Measurements from ENCODE around the gene OR2Z1.
"Not testable (repeated sequence)": the region's sequence is repeated elsewhere in the genome, so short reads cannot be mapped to it uniquely, and the experiment has no call there.

OR2Z1 gene

DNA sequence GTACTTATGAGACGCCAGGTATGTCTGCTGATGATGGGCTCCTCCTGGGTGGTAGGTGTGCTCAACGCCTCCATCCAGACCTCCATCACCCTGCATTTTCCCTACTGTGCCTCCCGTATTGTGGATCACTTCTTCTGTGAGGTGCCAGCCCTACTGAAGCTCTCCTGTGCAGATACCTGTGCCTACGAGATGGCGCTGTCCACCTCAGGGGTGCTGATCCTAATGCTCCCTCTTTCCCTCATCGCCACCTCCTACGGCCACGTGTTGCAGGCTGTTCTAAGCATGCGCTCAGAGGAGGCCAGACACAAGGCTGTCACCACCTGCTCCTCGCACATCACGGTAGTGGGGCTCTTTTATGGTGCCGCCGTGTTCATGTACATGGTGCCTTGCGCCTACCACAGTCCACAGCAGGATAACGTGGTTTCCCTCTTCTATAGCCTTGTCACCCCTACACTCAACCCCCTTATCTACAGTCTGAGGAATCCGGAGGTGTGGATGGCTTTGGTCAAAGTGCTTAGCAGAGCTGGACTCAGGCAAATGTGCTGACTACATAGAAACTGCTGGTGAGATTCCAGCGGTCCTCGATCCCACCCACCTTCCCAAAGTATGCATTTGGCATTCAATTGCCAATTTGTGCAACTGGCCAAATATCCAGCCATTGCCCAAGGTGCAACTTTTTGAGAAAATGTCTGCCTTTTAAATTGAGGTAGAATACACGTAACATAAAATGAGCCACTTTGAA, 10.2 kb downstream of the OR2Z1 start:
- POLR2A ChIA-PET (ENCODE audit: low non-redundant PET) = no interaction called here
- TF ChIP-seq, protein P1, sequence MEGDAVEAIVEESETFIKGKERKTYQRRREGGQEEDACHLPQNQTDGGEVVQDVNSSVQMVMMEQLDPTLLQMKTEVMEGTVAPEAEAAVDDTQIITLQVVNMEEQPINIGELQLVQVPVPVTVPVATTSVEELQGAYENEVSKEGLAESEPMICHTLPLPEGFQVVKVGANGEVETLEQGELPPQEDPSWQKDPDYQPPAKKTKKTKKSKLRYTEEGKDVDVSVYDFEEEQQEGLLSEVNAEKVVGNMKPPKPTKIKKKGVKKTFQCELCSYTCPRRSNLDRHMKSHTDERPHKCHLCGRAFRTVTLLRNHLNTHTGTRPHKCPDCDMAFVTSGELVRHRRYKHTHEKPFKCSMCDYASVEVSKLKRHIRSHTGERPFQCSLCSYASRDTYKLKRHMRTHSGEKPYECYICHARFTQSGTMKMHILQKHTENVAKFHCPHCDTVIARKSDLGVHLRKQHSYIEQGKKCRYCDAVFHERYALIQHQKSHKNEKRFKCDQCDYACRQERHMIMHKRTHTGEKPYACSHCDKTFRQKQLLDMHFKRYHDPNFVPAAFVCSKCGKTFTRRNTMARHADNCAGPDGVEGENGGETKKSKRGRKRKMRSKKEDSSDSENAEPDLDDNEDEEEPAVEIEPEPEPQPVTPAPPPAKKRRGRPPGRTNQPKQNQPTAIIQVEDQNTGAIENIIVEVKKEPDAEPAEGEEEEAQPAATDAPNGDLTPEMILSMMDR (conservative IDR thresholded peaks at IDR 0.05; ENCODE audit: low read depth) = no peak

DNA sequence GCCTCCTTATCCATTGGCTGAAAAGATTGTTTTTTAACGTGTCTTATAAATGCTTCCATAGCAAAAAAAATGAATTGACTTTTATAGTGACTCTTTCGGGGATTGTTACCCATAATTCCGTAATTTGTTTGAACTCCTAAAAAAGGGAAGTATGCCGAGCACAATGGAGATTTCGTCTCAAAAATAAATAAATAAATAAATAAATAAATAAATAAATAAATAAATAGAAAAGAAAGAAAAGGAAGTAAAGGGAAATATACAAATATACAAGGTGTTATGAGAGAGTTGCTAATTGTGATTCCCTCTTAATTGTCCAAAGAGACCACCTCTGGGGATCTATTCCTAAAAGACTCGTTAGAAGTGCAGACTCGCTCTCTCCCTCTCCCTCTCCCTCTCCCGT, 16.9 kb downstream of the OR2Z1 start:
- ChIA-PET CTCF (no interaction called here), POLR2A (ENCODE audit: low non-redundant PET) (no interaction called here)
- no peak for DNase-seq (ENCODE audit: low spot score)
- TF ChIP-seq, protein P1 (conservative IDR thresholded peaks at IDR 0.05; ENCODE audit: low read depth) = no peak
- H3K27ac ChIP-seq = no peak overlapping the region

More for the DNA sequence above, 10.2 kb downstream of the OR2Z1 start:
- CTCF ChIA-PET = no interaction called here
- DNase-seq (ENCODE audit: low spot score) = no peak
- H3K27ac ChIP-seq = no peak overlapping the region

- POLR2A ChIA-PET (ENCODE audit: low non-redundant PET); CTCF ChIA-PET; H3K27ac ChIP-seq; DNase-seq (ENCODE audit: low spot score): not testable (repeated sequence)
These were observed 18.0 kb downstream of the OR2Z1 start for GRCh38 chr19:8739291-8740065.

DNA sequence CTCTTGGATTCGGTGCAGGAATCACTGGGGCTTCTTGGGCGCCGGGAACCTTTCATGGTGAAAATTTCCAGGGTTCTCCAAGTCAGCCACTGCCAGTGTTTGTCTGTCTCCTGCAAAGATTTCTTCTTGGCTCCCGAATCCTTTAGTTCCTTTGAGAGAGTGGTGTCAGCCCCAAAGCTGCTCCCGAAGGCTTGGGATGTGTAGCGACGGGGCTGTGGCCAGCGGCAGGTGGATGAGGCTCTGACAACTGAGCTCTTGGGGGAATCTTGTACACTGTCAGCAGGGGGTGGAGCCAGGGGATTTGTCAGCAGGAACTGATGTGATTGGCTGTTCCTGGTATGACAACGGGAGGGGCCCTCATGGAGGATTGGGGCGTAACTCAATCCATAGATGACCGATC, 45.8 kb downstream of the OR2Z1 start:
- POLR2A ChIA-PET (ENCODE audit: low non-redundant PET); CTCF ChIA-PET; DNase-seq (ENCODE audit: low spot score); H3K27ac ChIP-seq: not testable (repeated sequence)

DNA sequence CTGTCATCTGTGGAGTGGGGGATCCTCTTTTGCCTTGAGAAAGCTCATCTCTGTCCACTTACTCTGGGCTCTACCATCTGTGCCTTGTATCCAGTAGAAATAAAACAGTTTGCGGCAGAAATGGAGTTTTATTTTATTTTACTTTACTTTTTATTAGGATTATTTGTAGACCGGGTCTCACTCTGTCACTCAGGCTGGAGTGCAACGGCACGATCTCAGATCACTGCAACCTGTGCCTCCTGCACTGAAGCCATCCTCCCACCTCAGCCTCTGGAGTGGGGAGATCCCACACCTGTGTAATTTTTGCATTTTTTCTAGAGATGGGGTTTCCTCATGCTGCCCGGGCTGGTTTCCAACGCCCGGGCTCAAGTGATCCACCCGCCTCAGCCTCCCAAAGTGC, 47.8 kb downstream of the OR2Z1 start:
- DNase-seq (ENCODE audit: low spot score); CTCF ChIA-PET; H3K27ac ChIP-seq; POLR2A ChIA-PET (ENCODE audit: low non-redundant PET): not testable (repeated sequence)

DNA sequence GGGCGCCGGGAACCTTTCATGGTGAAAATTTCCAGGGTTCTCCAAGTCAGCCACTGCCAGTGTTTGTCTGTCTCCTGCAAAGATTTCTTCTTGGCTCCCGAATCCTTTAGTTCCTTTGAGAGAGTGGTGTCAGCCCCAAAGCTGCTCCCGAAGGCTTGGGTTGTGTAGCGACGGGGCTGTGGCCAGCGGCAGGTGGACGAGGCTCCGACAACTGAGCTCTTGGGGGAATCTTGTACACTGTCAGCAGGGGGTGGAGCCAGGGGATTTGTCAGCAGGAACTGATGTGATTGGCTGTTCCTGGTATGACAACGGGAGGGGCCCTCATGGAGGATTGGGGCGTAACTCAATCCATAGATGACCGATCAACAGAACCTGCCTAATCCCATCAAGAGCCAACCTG, 52.2 kb downstream of the OR2Z1 start:
- CTCF ChIA-PET; H3K27ac ChIP-seq; POLR2A ChIA-PET (ENCODE audit: low non-redundant PET); DNase-seq (ENCODE audit: low spot score): not testable (repeated sequence)

All from RWPE1 (cell line).